HL-60 (cell line): Measurements from ENCODE around the gene SCUBE2.
"Not testable (repeated sequence)": the region's sequence is repeated elsewhere in the genome, so short reads cannot be mapped to it uniquely, and the experiment has no call there.

Experiments used
- CTCF ChIP-seq: IDR thresholded peaks from one replicate; pipeline ENCODE4 v1.5.1; 2011; ENCODE audit warnings: low read length, control low read depth, inconsistent platforms; ENCODE audit not compliant: insufficient read depth
- POLR2AphosphoS5 ChIP-seq: IDR thresholded peaks from 2 replicates; pipeline ENCODE4 v1.6.1; 2012; ENCODE audit warnings: low read depth
- SPI1 ChIP-seq: IDR thresholded peaks from 2 replicates; pipeline ENCODE4 v1.6.1; 2012; ENCODE audit warnings: low read depth, mild to moderate bottlenecking, borderline replicate concordance
- TF ChIP-seq, protein P1 (sequence below): IDR thresholded peaks from 2 replicates; pipeline ENCODE4 v1.6.1; 2012; ENCODE audit warnings: low read depth; ENCODE audit not compliant: insufficient replicate concordance

DNA sequence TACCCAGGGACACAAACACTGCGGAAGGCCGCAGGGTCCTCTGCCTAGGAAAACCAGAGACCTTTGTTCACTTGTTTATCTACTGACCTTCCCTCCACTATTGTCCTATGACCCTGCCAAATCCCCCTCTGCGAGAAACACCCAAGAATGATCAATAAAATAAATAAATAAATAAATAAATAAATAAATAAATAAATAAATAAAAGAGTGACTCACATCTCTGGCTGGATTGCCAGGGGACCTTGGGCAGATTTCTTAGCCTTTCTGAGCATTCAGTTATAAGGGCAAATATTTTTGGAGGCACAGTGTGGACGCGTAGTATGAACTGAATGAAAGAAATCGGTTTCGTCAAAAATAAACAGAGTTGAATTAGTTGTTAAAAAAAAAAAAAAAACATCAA is 112.0 kb downstream of the SCUBE2 start:
- TF ChIP-seq CTCF, POLR2AphosphoS5, SPI1: not testable (repeated sequence)
- TF ChIP-seq, protein P1, sequence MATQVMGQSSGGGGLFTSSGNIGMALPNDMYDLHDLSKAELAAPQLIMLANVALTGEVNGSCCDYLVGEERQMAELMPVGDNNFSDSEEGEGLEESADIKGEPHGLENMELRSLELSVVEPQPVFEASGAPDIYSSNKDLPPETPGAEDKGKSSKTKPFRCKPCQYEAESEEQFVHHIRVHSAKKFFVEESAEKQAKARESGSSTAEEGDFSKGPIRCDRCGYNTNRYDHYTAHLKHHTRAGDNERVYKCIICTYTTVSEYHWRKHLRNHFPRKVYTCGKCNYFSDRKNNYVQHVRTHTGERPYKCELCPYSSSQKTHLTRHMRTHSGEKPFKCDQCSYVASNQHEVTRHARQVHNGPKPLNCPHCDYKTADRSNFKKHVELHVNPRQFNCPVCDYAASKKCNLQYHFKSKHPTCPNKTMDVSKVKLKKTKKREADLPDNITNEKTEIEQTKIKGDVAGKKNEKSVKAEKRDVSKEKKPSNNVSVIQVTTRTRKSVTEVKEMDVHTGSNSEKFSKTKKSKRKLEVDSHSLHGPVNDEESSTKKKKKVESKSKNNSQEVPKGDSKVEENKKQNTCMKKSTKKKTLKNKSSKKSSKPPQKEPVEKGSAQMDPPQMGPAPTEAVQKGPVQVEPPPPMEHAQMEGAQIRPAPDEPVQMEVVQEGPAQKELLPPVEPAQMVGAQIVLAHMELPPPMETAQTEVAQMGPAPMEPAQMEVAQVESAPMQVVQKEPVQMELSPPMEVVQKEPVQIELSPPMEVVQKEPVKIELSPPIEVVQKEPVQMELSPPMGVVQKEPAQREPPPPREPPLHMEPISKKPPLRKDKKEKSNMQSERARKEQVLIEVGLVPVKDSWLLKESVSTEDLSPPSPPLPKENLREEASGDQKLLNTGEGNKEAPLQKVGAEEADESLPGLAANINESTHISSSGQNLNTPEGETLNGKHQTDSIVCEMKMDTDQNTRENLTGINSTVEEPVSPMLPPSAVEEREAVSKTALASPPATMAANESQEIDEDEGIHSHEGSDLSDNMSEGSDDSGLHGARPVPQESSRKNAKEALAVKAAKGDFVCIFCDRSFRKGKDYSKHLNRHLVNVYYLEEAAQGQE: not testable (repeated sequence)
